Caco-2 (cell line): Measurements from ENCODE around the gene DHRS9. TPM values are rescaled to one million over a fixed set of nuclear protein-coding genes. Genes with fewer than 3 reads are reported as not detected.

Experiments
- Bru-seq: library from RNA; stranded (reverse); fragments of 400-500 nt; gene quantifications from one replicate; lab custom pipeline; 2021; lab: Mats Ljungman, UMichigan
- BruChase-seq, 2 experiments: library from RNA; stranded (reverse); fragments of 400-500 nt; gene quantifications; one replicate each; lab custom pipeline; 2021; lab: Mats Ljungman, UMichigan
- BruUV-seq: library from RNA; stranded (reverse); fragments of 400-500 nt; replicated peaks from 2 replicates; lab custom pipeline; 2021; lab: Mats Ljungman, UMichigan
- CTCF ChIA-PET: fragments of 300-600 bp; sonication (Branson Sonifier 250); formaldehyde crosslinking; loops from one replicate; lab custom pipeline; 2022; ENCODE audit warnings: antibody characterized with exemption; lab: Charles Lee
- POLR2A ChIA-PET: fragments of 300-600 bp; sonication (Branson Sonifier 250); formaldehyde crosslinking; loops from one replicate; lab custom pipeline; 2022; ENCODE audit warnings: antibody characterized with exemption; lab: Charles Lee
- DNase-seq, 2 experiments: peaks; one replicate each; pipeline versions ENCODE4 v3.0.0 to v3.0.0-alpha.2; 2020 to 2022
- H3K27me3 ChIP-seq: replicated peaks from 2 replicates; pipeline ENCODE4 v1.6.0; 2011; ENCODE audit warnings: low read length; ENCODE audit not compliant: control insufficient read depth, insufficient read depth
- H3K36me3 ChIP-seq: 2 replicates; pipeline ENCODE4 v1.5.1; 2011; ENCODE audit warnings: low read length; ENCODE audit not compliant: control insufficient read depth, insufficient read depth
- H3K4me1 ChIP-seq: fragments of 250-450 bp; sonication (Bioruptor Pico); 2 replicates; pipeline ENCODE4 v1.5.1; 2020; ENCODE audit warnings: mild to moderate bottlenecking
- H3K4me3 ChIP-seq: 2 replicates; pipeline ENCODE4 v1.5.1; 2011; ENCODE audit warnings: low read depth, mild to moderate bottlenecking, control low read depth, low read length
- H3K9me3 ChIP-seq: fragments of 250-450 bp; sonication (Bioruptor Pico); 2 replicates; pipeline ENCODE4 v1.5.1; 2020; ENCODE audit warnings: mild to moderate bottlenecking, moderate library complexity
- H3K27ac Mint-ChIP-seq: one replicate; pipeline ENCODE4 v1.8.0; 2022; ENCODE audit warnings: mixed read lengths; ENCODE audit not compliant: unreplicated experiment
- H3K27me3 Mint-ChIP-seq: one replicate; pipeline ENCODE4 v1.8.0; 2022; ENCODE audit warnings: mixed read lengths; ENCODE audit not compliant: insufficient read depth, unreplicated experiment
- H3K36me3 Mint-ChIP-seq: one replicate; pipeline ENCODE4 v1.8.0; 2022; ENCODE audit warnings: mild to moderate bottlenecking, mixed read lengths; ENCODE audit not compliant: insufficient read depth, unreplicated experiment
- H3K4me1 Mint-ChIP-seq: one replicate; pipeline ENCODE4 v1.8.0; 2022; ENCODE audit warnings: low read depth, mixed read lengths; ENCODE audit not compliant: unreplicated experiment
- H3K4me3 Mint-ChIP-seq: one replicate; pipeline ENCODE4 v1.8.0; 2022; ENCODE audit warnings: mild to moderate bottlenecking, moderate library complexity, mixed read lengths; ENCODE audit not compliant: unreplicated experiment
- H3K9me3 Mint-ChIP-seq: one replicate; pipeline ENCODE4 v1.8.0; 2022; ENCODE audit warnings: mixed read lengths; ENCODE audit not compliant: unreplicated experiment
- CTCF ChIP-seq, 2 experiments: fragments of 200-600 bp in 1 of 2; IDR thresholded peaks; 1 replicate in 1 of 2; 2 replicates in 1 of 2; pipeline versions ENCODE4 v1.5.1 to v1.8.0; 2011 to 2022; ENCODE audit warnings: antibody characterized with exemption in 1 of 2, control low read depth in 1 of 2, inconsistent platforms in 1 of 2, low read depth in 1 of 2, low read length in 1 of 2, mild to moderate bottlenecking in 1 of 2, moderate library complexity in 1 of 2; ENCODE audit not compliant: insufficient read depth in 1 of 2, severe bottlenecking in 1 of 2, unreplicated experiment in 1 of 2
- intact Hi-C: fragments of 100-400 bp; cut with micrococcal nuclease; formaldehyde crosslinking; loops from one replicate; pipeline ENCODE4 v1.10.0; 2022; ENCODE audit not compliant: unreplicated experiment
- long read RNA-seq: library from polyadenylated mRNA; stranded (forward); transcript quantifications from one replicate; pipeline ENCODE4 v2.0.0, GENCODE V29; 2022
- total RNA-seq: library from RNA; stranded (reverse); gene quantifications from 2 replicates; pipeline ENCODE4 v1.2.3, GENCODE V29; 2022

Gene DHRS9
- total RNA-seq (not detected in 2 replicates), Bru-seq, nascent RNA (percentile 10 among the genes with signal in this experiment), BruChase-seq, experiment 1, labeled RNA remaining after a 2-hour chase (percentile 3 among the genes with signal in this experiment), BruChase-seq, experiment 2, labeled RNA remaining after a 6-hour chase (percentile 3 among the genes with signal in this experiment)
- long read RNA-seq: 0 reads

- intact Hi-C loops: no loop called here
- BruUV-seq: no TSS peak
- DNase-seq: no peak
- ChIA-PET CTCF (no interaction called here), POLR2A (no interaction called here)
- Mint-ChIP-seq H3K27ac (no peak within 1 kb of the TSS), H3K36me3 (no peaks in the 10 kb centered on the region), H3K4me3 (no peak within 1 kb of the TSS), H3K27me3 (no peaks in the 10 kb centered on the region), H3K4me1 (peaks cover 9% of the 10 kb centered on the region), H3K9me3 (no peaks in the 10 kb centered on the region)
- no peaks in the 10 kb centered on the region for H3K4me1 ChIP-seq
- H3K4me3 ChIP-seq: no peak within 1 kb of the TSS
- no peaks in the 10 kb centered on the region for H3K9me3 ChIP-seq
- H3K27me3 ChIP-seq: no peaks in the 10 kb centered on the region
- H3K36me3 ChIP-seq: no peaks in the 10 kb centered on the region
- TF ChIP-seq CTCF (IDR thresholded peaks at IDR 0.05; ENCODE audit: insufficient read depth in 1 of 2, low read depth in 1 of 2, low read length in 1 of 2, severe bottlenecking in 1 of 2, unreplicated experiment in 1 of 2): no peak
These were observed at the start of gene DHRS9 for GRCh38 chr2:169069341-169069740. Gene DHRS9 (plus strand): TSS chr2:169069563. CDS start chr2:169081582, 12,019 bp downstream.

GRCh38 chr2:169023161-169023560 is 46.2 kb upstream of the DHRS9 start:
- ChIA-PET CTCF (no interaction called here), POLR2A (no interaction called here)
- Histone ChIP-seq H3K36me3 (no peaks in the 10 kb centered on the region), H3K27me3 (no peaks in the 10 kb centered on the region), H3K9me3 (no peaks in the 10 kb centered on the region; the same call in 1 of the 2 replicates), H3K4me3 (no peak overlapping the region), H3K4me1 (no peaks in the 10 kb centered on the region)
- DNase-seq: no peak
- no peak for TF ChIP-seq CTCF (IDR thresholded peaks at IDR 0.05; ENCODE audit: insufficient read depth in 1 of 2, low read depth in 1 of 2, low read length in 1 of 2, severe bottlenecking in 1 of 2, unreplicated experiment in 1 of 2)
- Mint-ChIP-seq H3K27me3 (peaks cover 8% of the 10 kb centered on the region), H3K36me3 (no peaks in the 10 kb centered on the region), H3K27ac (no peak overlapping the region), H3K9me3 (no peaks in the 10 kb centered on the region), H3K4me3 (no peak overlapping the region), H3K4me1 (no peaks in the 10 kb centered on the region)
- intact Hi-C loops: no loop called here
- BruUV-seq: no TSS peak

GRCh38 chr2:169026056-169026455 is 43.3 kb upstream of the DHRS9 start:
- H3K36me3 ChIP-seq: no peaks in the 10 kb centered on the region
- H3K4me3 ChIP-seq: no peak overlapping the region
- no peaks in the 10 kb centered on the region for H3K9me3 ChIP-seq
- no peak for TF ChIP-seq CTCF (IDR thresholded peaks at IDR 0.05; ENCODE audit: insufficient read depth in 1 of 2, low read depth in 1 of 2, low read length in 1 of 2, severe bottlenecking in 1 of 2, unreplicated experiment in 1 of 2)
- no peaks in the 10 kb centered on the region for H3K4me1 ChIP-seq
- intact Hi-C loops: no loop called here
- no peak overlapping the region for H3K27ac Mint-ChIP-seq
- no peaks in the 10 kb centered on the region for H3K27me3 Mint-ChIP-seq
- no peak overlapping the region for H3K4me3 Mint-ChIP-seq
- no peaks in the 10 kb centered on the region for H3K36me3 Mint-ChIP-seq
- no peaks in the 10 kb centered on the region for H3K9me3 Mint-ChIP-seq
- ChIA-PET POLR2A (no interaction called here), CTCF (no interaction called here)
- H3K4me1 Mint-ChIP-seq: no peaks in the 10 kb centered on the region
- no TSS peak for BruUV-seq
- no peak for DNase-seq
- H3K27me3 ChIP-seq: no peaks in the 10 kb centered on the region
